HG03175 (cell line): Measurements from ENCODE around the gene ST6GALNAC3.
"Not testable (repeated sequence)": the region's sequence is repeated elsewhere in the genome, so short reads cannot be mapped to it uniquely, and the experiment has no call there.

Experiments
- ATAC-seq: cut with Tn5 transposase; IDR thresholded peaks from one replicate; pipeline ENCODE4 v1.9.1; 2021; ENCODE audit warnings: mild to moderate bottlenecking, moderate library complexity; ENCODE audit not compliant: unreplicated experiment

ST6GALNAC3 gene

DNA sequence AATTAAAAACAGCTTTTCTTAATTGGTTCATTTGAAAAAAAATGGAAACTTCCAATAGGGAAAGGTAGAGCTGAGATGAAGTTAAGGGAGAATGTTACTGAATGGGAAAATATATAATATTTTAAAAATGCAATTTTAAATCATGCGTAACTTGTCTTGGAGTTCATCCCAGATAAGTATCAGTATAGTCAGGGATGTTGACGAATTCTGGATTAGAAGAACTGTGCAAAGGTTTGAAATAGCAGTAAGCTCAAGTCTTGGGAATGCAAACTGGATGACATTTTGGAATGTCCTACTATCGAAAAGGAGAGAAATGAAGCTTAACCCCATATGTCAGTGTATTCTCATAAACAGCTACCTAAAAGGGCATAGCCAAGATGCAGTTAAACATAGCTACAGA lies 4.0 kb upstream of the ST6GALNAC3 start:
- no peak for ATAC-seq

DNA sequence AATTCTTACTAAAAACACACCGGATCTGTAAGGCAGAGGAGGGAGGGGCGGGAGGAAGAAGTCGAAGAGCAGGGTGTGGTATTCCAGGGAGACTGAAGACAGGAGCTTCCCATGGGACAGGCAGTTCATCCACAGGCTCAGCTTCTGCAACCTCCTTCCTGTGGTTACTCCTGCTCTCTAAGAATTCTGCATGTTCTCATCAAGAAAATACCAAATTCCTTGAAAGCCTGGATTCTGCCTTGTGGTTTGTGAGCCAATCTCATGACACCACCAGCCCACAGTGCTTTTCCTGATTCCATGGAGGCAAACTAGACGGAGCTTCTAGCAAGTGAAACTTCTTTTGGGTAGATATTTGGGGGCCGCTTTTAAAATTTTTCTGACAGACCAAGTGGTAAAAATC lies 1.1 kb upstream of the ST6GALNAC3 start:
- no peak for ATAC-seq

DNA sequence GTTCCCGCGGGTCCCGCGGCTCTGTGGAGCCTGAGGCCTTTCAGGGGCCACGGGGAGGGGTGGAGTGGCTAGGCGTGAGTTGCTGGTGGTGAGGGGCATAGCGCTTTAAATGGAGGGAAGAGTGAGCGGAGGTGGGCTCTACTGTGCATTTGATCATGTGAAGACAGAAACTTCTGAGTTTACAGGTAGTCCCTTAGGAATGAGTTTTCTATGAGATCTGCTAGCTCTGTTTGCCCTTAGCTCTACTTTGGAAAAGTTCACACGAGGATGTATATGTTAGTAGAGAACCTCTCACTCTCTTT lies 593 bp downstream of the ST6GALNAC3 start:
- no peak for ATAC-seq

DNA sequence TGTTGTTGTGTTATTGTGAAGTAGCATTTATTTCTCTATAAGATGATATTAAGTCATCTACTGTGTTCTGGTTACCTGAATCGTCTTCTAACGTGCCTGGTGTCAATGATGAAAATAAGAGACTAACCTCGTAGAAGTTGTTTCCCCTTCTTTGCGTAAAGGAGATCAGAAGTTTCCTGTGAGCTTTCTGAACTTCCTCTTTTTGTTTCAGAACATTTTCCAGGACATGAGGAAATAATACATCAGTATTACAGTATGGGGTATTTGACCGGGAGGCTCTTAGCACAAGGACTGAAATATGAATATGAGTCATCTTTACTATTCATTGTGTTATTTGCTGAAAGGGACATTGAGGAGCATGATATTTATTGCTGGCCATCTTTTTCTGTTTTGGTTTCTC lies 1.3 kb downstream of the ST6GALNAC3 start:
- ATAC-seq = peak; percentile 39

DNA sequence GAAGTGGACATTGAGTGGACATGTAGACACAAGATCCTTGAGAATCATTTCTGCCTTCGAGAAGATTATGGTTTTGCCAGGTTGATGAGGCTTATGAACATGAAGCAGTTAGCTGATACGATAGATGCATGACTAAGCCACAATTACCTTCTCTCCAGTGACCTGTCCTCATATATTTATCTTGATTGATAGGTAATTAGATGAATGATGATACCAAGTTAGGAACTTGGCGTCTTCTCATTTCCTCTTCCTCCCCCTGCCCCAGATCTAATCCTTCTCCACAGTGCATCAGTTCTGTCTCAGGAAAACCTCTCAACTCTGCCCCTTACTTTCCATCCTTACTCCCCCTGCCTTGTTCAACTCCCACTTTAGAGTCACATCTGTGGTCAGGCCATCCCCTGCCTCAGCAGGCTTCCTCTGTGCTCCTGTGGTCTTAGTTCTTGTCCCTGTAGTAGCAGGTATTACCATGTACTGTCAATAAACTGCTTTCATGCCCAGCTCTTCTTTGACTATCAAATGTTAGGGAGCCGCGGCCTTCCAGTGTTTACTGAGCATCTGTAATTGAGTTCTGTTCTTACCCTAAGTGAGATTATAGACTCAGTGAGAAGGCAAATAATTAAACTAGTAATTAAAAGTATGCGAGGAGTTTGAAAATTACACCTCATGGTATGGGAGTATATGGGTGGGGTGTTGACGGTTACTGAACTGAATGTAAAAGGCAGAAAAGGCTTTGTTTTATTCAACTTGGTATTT lies 5.1 kb downstream of the ST6GALNAC3 start:
- ATAC-seq = no peak

DNA sequence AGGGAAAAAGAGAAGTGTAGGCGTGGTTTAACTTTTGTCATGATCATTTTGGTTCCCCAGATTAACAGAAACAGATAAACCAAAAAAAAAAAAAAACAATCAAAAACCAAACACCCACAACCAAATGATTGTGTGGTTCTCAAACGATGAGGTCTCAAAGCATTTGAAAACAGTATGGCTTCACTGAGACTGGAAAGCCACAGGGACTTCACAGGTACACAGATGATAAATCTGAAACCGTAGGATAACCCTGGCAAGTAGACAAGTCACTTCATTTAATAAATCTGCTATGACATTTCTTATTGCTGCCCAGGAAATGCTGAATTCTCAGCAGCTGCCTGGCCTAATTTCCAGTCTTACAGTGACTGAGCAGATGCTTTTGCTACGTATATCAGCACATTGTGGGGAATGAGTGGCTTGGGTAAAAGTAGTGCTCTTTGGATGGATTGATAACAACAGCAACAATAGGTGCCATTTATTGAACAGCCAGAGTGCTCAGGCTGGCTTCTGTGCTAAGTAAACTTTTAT lies 6.1 kb downstream of the ST6GALNAC3 start:
- ATAC-seq = no peak

DNA sequence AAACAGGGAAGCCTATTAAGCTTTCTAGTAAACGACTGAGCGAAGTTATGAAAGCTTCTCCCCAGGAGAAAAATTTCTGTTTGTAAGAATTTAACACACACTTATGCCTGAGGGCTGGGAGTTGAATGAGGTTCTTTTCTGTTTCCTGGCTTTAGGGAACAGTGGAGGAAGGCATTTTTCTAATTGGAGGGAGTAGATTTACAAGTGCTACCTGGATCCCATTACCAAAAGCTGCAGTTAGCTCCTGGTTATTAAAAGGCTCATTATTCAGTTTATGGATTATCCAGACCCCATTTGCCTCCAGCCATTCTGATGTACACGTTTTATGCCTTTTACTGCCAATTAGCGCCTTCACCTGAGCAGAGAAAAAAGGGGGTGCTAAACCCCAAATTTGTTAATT lies 7.5 kb downstream of the ST6GALNAC3 start:
- ATAC-seq = no peak

DNA sequence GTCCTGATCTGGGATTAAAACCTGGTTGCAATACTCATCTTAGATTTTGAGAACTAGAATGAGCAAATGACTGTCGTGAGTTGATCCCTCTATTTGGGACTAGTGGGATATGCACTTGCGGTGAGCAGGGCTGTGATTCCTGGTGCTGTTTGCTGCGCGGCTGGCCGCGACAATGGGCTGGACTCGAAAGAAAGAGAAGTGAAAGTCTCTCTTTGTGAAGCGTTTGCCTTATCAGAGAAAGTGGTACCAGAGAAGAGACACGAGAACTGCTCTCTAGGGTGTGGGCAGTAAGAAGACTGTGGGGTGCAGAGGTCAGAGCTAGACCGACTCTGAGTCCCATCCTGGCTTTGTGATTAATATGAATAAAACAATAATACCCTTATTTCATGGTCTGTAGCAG lies 8.6 kb downstream of the ST6GALNAC3 start:
- no peak for ATAC-seq

DNA sequence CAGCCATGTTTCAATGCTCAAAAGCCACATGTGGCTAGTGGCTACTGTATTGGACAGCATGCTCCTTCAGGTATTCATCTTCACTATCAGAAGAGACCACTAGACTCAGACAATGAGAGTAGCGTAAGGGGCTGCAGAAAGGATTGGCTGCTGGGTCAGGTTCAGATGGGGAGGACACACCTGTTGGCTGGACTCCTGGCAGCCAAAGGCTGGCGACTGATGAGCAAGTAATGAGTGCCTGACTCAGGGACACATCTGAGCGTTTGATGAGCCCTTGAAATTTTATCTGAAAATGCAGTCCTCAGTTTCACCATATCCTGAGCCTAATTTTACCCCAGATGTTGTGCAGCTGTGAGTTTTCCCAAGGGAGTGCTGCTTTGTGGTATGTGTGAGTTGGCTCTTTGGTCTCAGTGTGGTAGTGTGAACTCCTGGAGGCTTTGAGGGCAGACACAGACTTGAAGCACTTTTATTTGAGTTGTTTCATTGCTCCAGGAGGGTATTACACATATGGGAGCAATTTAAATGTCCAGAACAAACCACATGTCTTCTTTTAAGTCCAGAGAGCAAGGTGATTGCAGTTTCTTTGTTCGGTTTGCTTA lies 9.6 kb downstream of the ST6GALNAC3 start:
- no peak for ATAC-seq

DNA sequence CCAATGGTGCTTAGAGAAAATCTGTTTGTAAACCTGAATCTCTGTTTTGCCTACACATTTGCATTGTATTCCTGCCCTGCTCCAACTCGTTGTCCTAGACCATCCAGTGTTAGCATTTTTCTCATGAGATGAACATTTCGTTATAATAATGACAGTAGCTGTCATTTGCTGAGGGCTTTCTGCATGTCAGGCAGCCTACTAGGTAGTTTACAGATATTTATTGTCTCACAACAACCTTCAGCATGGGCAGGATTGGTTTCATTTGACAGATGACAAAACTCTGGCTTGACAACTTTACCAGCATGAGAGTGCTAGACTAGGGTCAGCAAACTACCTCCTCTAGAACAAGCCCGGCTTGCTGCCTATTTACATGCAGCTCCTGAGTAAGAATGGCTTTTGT lies 10.1 kb downstream of the ST6GALNAC3 start:
- ATAC-seq = no peak

DNA sequence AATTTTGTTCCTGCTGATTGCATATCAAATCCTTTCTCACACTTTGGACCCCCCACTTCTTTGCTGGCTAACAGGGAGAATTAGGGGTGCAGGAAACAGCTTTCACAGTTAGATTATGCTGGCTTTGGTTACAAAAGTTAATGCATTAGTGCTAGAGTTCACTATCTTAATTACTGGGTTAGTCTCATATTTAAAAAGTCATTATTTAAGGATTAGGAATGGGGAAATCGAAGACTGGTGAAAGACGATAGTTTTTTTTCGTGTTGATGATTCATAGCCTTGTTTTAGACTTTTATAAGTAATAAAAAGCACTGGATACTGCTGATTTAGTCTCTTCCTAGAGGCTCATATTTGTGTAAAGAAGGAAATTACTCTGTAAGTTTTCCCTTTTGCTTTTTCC lies 11.6 kb downstream of the ST6GALNAC3 start:
- no peak for ATAC-seq

DNA sequence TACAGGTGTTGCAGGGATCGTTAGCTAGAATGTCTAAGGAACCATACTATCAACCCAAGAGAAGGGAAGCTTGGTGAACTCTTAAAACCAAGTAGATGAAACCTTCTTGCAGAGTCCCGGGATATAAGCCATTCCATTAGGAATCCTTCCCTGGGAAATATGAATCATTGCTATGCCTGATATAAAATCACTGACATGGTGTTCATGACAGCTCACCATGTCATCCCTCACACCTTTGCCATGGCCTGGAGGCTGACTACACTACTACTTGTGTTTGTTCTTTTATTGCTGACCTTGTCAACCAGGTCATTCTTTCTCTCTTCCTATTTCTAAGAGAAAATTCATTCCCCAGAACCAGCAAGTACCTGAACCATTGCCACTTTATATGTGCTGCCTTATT lies 12.1 kb downstream of the ST6GALNAC3 start:
- ATAC-seq = no peak

DNA sequence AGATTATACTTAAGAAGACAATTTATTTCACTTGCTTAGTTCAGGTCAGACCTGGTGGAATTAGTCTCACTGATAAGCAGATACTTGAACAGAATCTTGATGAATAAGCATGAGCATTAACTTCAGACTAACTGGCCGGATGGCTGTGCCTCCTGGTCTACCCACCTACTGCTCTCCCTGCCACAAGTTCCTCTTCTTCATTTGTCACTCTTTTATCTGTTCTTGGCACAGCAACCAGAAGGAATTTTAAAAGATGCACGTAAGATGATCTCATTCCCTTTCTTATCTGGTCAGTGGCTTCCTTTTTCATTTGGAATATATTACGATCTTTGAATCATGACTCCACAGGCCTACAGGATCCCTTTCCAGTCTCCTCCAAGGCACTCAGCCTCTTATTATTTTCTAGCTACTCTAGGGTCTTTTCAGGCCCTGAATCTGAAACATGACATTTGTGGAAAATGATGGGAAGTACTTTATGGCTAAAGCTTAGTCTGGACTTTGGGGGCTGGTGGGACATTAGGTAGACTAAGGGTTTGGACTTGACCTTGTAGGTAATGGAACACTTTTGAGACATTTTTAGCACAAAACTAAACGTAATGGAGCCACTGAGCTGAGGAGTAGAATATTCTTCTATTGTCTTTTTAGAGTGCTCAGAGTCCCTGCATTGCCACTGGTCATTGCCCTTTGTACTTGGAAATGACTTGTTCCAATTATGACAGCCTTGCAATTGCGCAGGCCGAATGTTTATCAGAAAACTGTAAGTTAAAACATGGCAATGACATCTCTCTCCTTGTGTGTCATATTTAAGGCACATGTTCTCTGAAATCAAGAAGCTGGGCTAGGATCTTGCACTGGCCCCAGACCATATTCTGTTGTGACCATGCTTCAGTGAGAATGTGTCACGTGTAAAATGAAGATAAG lies 16.0 kb downstream of the ST6GALNAC3 start:
- ATAC-seq = no peak

DNA sequence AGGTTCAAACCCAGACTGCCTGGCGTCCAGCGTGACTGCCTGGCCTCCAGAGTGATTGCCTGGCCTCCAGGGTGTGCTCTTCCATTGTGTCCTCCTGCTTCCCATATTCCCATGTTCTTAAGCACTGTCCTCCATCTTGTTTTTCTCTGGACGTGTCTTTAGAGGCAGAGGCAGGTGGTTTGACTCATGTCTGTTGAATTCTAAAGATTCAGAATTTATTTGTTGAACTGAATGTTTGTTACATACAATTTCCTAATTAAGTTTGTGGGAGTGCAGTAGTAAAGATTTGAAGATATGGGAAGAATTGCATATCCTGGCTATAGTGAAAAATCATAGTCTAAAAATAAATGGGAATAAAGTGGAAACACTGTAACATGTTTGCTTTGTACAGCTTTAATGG lies 18.3 kb downstream of the ST6GALNAC3 start:
- no peak for ATAC-seq

DNA sequence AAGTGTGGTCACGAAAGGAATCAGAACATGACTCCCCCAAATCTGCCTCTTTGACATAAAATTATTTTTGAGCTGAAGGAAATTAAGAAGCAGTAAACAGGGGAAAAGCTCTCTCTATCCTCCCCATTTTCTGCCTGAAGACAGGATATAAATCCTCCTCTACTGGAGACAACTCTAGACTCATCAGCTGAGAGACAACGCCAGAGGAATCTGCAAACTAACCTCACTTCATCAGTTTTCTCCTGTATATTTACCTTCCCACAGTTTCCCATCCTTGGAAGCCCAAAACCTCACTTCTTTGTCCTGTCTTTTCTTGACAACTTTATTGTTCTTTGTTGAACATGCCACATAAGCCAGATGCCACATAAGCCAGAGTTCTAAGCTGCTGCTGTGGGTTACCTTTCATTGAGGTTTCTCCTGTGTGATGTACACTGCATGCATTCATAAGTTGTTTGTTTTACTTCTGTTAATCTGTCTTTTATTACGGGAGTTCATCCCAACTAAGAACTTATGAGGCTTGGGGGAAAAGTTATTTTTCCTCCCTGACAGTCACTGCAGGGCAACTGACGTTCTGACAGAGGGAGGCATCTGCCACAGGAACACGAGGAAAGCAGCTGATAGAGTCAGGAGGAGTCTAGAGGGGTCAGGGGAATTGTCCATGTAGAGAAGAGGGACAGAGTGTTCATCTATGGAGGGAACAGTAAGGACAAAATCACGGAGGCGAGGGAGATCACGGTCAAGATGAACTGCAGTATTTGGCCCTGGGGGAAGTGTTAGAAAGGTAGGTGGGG lies 19.2 kb downstream of the ST6GALNAC3 start:
- ATAC-seq = no peak

DNA sequence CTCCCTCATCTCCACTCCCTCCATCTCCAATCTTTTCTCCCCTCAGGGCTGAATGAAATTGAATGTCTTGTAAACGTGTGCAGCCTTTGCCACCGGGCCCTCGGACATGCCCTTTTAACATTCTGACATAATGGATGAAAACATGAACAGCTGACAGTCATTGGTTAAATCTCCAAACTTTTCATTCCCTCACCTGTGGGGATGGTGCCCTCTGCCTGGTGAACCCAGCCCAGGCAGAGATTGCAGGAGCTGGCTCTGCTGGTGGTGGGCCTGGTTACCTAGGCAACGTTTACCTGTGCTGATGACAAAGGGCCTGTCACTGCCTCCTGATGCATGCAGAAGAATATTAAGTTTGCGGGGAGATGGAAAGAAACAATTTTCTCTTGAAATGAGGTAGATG lies 21.3 kb downstream of the ST6GALNAC3 start:
- no peak for ATAC-seq

DNA sequence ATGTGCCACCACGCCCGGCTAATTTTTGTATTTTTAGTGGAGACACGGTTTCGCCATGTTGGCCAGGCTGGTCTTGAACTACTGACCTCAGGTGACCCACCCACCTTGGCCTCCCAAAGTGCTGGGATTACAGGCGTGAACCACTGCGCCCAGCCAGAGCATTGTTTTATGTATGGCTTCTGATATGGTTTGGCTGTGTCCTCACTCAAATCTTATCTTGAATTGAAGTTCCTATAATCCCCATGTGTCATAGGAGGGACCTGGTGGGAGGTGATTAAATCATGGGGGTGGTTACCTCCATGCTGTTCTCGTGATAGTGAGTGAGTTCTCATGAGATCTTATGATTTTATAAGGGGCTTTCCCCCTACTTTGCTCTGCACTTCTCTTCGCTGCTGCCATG lies 22.5 kb downstream of the ST6GALNAC3 start:
- not testable (repeated sequence) for ATAC-seq

DNA sequence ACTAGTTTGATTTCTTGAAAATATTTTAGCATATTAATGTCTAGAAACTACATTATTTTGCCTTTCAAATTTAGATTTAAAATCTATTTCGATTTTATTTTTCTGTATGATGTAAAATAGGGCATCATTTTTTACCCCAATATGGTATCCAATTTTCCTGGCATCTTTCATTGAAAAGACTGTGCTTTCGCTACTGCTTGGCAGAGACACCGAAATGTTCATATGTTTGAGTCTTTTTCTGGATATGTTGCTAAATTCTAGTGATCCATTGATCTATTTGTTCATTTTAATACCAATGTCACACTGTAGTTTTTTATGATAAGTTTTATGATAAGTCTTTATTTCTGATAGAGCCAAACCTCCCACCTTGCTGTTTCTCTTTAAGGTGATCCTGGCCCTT lies 24.3 kb downstream of the ST6GALNAC3 start:
- no peak for ATAC-seq

DNA sequence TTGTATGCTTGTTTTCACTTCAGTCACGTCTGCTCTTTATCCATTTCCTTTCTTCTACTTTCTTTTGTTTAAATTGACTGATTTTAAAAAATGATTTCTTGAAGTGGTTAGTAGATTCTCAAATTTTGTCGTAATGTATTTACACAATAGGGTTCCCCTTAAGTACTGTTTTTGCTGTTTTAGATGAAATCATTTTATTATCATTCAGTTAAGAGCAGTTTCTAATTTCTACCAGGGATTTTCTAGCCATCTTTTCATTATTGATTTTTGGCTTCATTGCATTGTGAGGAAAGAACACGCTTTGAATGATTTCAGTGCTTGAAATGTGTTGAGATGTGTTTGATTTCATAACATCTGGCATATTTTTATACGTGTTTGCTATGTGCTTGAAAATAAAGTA lies 27.0 kb downstream of the ST6GALNAC3 start:
- no peak for ATAC-seq

DNA sequence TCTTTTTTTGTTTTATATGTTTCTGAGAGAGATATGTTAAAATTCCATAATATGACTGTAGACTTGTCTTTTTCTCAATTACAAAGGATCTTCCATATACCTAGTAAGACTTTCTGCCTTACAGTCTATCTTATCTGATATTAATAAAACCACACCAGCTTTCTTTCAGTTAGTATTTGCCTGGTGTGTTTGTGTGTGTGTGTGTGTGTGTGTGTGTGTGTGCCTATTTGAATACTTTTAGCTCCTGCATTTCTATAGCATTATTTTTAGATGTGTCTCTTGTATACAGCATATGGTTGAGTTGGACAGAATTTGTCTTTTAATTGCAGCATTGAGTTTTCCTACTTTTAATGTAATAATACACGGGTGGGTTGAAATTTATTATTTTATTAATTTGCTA lies 27.5 kb downstream of the ST6GALNAC3 start:
- no peak for ATAC-seq

DNA sequence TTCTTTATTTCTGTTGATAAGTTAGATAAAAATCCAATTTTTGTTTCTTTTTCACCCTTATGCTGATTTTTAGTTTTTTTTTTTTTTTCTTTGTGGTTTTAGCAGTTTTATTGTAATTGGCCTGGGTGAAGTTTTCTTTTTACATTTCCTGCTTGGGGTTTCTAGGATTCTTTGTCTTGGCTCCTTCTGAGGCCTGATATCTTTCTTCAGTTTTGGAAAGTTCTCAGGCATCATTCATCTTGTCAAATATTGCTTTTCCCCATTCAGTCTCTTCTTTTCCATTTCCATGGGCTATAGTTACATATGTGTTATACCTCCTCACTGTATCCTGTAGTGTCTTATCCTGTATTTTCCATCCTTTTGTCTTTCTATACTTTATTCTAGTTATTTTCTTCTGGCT lies 28.5 kb downstream of the ST6GALNAC3 start:
- ATAC-seq = no peak
